Activated T-cell treated with anti-CD3 and anti-CD28 coated beads, Interleukin-2, amount 50 U/mL, for 4 hours (primary cell): ENCODE results near the gene TTC27. TPM values are rescaled to one million over a fixed set of nuclear protein-coding genes. Genes with fewer than 3 reads are reported as not detected.

ENCODE experiments used
- ATAC-seq, 2 donors: fragments of 200-7000 bp; cut with Tn5 transposase; one replicate each; pipeline ENCODE4 v1.10.0; 2021
- DNase-seq: peaks from one replicate; pipeline ENCODE4 v3.0.0-alpha.2; 2020
- H3K27me3 Mint-ChIP-seq: one replicate; pipeline ENCODE4 v1.8.0; 2021; ENCODE audit warnings: low read depth, mixed read lengths
- H3K36me3 Mint-ChIP-seq: one replicate; pipeline ENCODE4 v1.8.0; 2022; ENCODE audit warnings: mixed read lengths; ENCODE audit not compliant: insufficient read depth
- H3K4me1 Mint-ChIP-seq: one replicate; pipeline ENCODE4 v1.8.0; 2021; ENCODE audit warnings: low read depth, mixed read lengths
- H3K4me3 Mint-ChIP-seq: one replicate; pipeline ENCODE4 v1.8.0; 2021; ENCODE audit warnings: mild to moderate bottlenecking, moderate library complexity, mixed read lengths
- H3K9me3 Mint-ChIP-seq: one replicate; pipeline ENCODE4 v1.8.0; 2021; ENCODE audit warnings: mixed read lengths
- total RNA-seq, 3 donors: library from RNA; stranded (reverse); gene quantifications; one replicate each; pipeline ENCODE4 v1.2.1, GENCODE V29; 2021

TTC27 gene
- total RNA-seq, 3 donors from 2014 or later: 45.1 to 54.7 (median 53.4) TPM

GRCh38 chr2:32770360-32770759, 142.5 kb downstream of the TTC27 start:
- ATAC-seq (no peak), DNase-seq (no peak)
- Mint-ChIP-seq H3K4me1 (no peaks in the 10 kb centered on the region), H3K9me3 (no peaks in the 10 kb centered on the region), H3K36me3 (peaks cover 25% of the 10 kb centered on the region), H3K27me3 (no peaks in the 10 kb centered on the region), H3K4me3 (no peak overlapping the region)

- no peak overlapping the region for H3K4me3 Mint-ChIP-seq
- DNase-seq (no peak), ATAC-seq (no peak)
- H3K4me1 Mint-ChIP-seq: no peaks in the 10 kb centered on the region
- no peaks in the 10 kb centered on the region for H3K27me3 Mint-ChIP-seq
- peaks cover 2% of the 10 kb centered on the region for H3K9me3 Mint-ChIP-seq
- peaks cover 31% of the 10 kb centered on the region for H3K36me3 Mint-ChIP-seq
Measured at GRCh38 chr2:32772638-32773447, 145.0 kb downstream of the TTC27 start.

- Mint-ChIP-seq H3K4me3 (no peak overlapping the region), H3K27me3 (no peaks in the 10 kb centered on the region), H3K36me3 (peaks cover 36% of the 10 kb centered on the region), H3K9me3 (peaks cover 6% of the 10 kb centered on the region), H3K4me1 (no peaks in the 10 kb centered on the region)
- no peak for ATAC-seq
- DNase-seq: no peak
Measured at GRCh38 chr2:32773448-32773808, 145.6 kb downstream of the TTC27 start.

- H3K4me1 Mint-ChIP-seq: no peaks in the 10 kb centered on the region
- H3K36me3 Mint-ChIP-seq: peaks cover 52% of the 10 kb centered on the region
- H3K9me3 Mint-ChIP-seq: peaks cover 10% of the 10 kb centered on the region
- ATAC-seq (no peak), DNase-seq (no peak)
- no peaks in the 10 kb centered on the region for H3K27me3 Mint-ChIP-seq
- no peak overlapping the region for H3K4me3 Mint-ChIP-seq
Measured at GRCh38 chr2:32775954-32776353, 148.1 kb downstream of the TTC27 start.

- ATAC-seq: no peak
- no peak for DNase-seq
- H3K9me3 Mint-ChIP-seq: peaks cover 15% of the 10 kb centered on the region
- no peak overlapping the region for H3K4me3 Mint-ChIP-seq
- no peaks in the 10 kb centered on the region for H3K27me3 Mint-ChIP-seq
- H3K36me3 Mint-ChIP-seq: peaks cover 55% of the 10 kb centered on the region
- H3K4me1 Mint-ChIP-seq: no peaks in the 10 kb centered on the region
Measured at GRCh38 chr2:32777714-32778113, 149.9 kb downstream of the TTC27 start.

- DNase-seq (no peak), ATAC-seq (no peak)
- H3K4me1 Mint-ChIP-seq: no peaks in the 10 kb centered on the region
- H3K9me3 Mint-ChIP-seq: peaks cover 15% of the 10 kb centered on the region
- no peak overlapping the region for H3K4me3 Mint-ChIP-seq
- peaks cover 71% of the 10 kb centered on the region for H3K36me3 Mint-ChIP-seq
- H3K27me3 Mint-ChIP-seq: no peaks in the 10 kb centered on the region
Measured at GRCh38 chr2:32780961-32781360, 153.1 kb downstream of the TTC27 start.

- Mint-ChIP-seq H3K4me3 (no peak overlapping the region), H3K4me1 (no peaks in the 10 kb centered on the region), H3K27me3 (no peaks in the 10 kb centered on the region), H3K36me3 (peaks cover 67% of the 10 kb centered on the region), H3K9me3 (peaks cover 9% of the 10 kb centered on the region)
- DNase-seq (no peak), ATAC-seq (no peak)
Measured at GRCh38 chr2:32783469-32783868, 155.6 kb downstream of the TTC27 start.

GRCh38 chr2:32783933-32784332, 156.1 kb downstream of the TTC27 start:
- DNase-seq: no peak
- H3K27me3 Mint-ChIP-seq: no peaks in the 10 kb centered on the region
- peaks cover 66% of the 10 kb centered on the region for H3K36me3 Mint-ChIP-seq
- H3K4me3 Mint-ChIP-seq: no peak overlapping the region
- H3K4me1 Mint-ChIP-seq: no peaks in the 10 kb centered on the region
- ATAC-seq: no peak
- peaks cover 7% of the 10 kb centered on the region for H3K9me3 Mint-ChIP-seq

- no peak for DNase-seq
- no peaks in the 10 kb centered on the region for H3K9me3 Mint-ChIP-seq
- no peaks in the 10 kb centered on the region for H3K4me1 Mint-ChIP-seq
- no peak overlapping the region for H3K4me3 Mint-ChIP-seq
- H3K27me3 Mint-ChIP-seq: no peaks in the 10 kb centered on the region
- no peak for ATAC-seq
- peaks cover 56% of the 10 kb centered on the region for H3K36me3 Mint-ChIP-seq
Measured at GRCh38 chr2:32787207-32787606, 159.4 kb downstream of the TTC27 start.

- H3K4me1 Mint-ChIP-seq: no peaks in the 10 kb centered on the region
- ATAC-seq: no peak
- H3K36me3 Mint-ChIP-seq: peaks cover 59% of the 10 kb centered on the region
- H3K4me3 Mint-ChIP-seq: no peak overlapping the region
- no peak for DNase-seq
- no peaks in the 10 kb centered on the region for H3K9me3 Mint-ChIP-seq
- H3K27me3 Mint-ChIP-seq: no peaks in the 10 kb centered on the region
Measured at GRCh38 chr2:32788114-32788513, 160.3 kb downstream of the TTC27 start.

GRCh38 chr2:32792416-32792815, 164.6 kb downstream of the TTC27 start:
- H3K4me1 Mint-ChIP-seq: no peaks in the 10 kb centered on the region
- H3K4me3 Mint-ChIP-seq: no peak overlapping the region
- no peaks in the 10 kb centered on the region for H3K27me3 Mint-ChIP-seq
- no peaks in the 10 kb centered on the region for H3K9me3 Mint-ChIP-seq
- ATAC-seq (no peak), DNase-seq (no peak)
- H3K36me3 Mint-ChIP-seq: peaks cover 43% of the 10 kb centered on the region

- Mint-ChIP-seq H3K36me3 (peaks cover 30% of the 10 kb centered on the region), H3K9me3 (no peaks in the 10 kb centered on the region), H3K27me3 (no peaks in the 10 kb centered on the region), H3K4me1 (no peaks in the 10 kb centered on the region), H3K4me3 (no peak overlapping the region)
- DNase-seq (no peak), ATAC-seq (no peak)
Measured at GRCh38 chr2:32798829-32799228, 171.0 kb downstream of the TTC27 start.

GRCh38 chr2:32801741-32802140, 173.9 kb downstream of the TTC27 start:
- peaks cover 16% of the 10 kb centered on the region for H3K36me3 Mint-ChIP-seq
- no peak overlapping the region for H3K4me3 Mint-ChIP-seq
- no peaks in the 10 kb centered on the region for H3K27me3 Mint-ChIP-seq
- ATAC-seq (no peak), DNase-seq (no peak)
- H3K9me3 Mint-ChIP-seq: no peaks in the 10 kb centered on the region
- no peaks in the 10 kb centered on the region for H3K4me1 Mint-ChIP-seq

- Mint-ChIP-seq H3K4me1 (no peaks in the 10 kb centered on the region), H3K9me3 (no peaks in the 10 kb centered on the region), H3K4me3 (no peak overlapping the region), H3K27me3 (no peaks in the 10 kb centered on the region), H3K36me3 (peaks cover 19% of the 10 kb centered on the region)
- DNase-seq (no peak), ATAC-seq (no peak)
Measured at GRCh38 chr2:32802877-32803276, 175.0 kb downstream of the TTC27 start.

GRCh38 chr2:32804205-32804604, 176.4 kb downstream of the TTC27 start:
- Mint-ChIP-seq H3K4me3 (no peak overlapping the region), H3K27me3 (no peaks in the 10 kb centered on the region), H3K9me3 (no peaks in the 10 kb centered on the region), H3K4me1 (no peaks in the 10 kb centered on the region), H3K36me3 (peaks cover 31% of the 10 kb centered on the region)
- DNase-seq (no peak), ATAC-seq (no peak)
